Measurements from ENCODE around the gene TTC33.

Gene TTC33

GRCh38 chr5:40507095-40507494 is 248.7 kb downstream of the TTC33 start:
- peak; percentile 11 for TF ChIP-seq CTCF (IDR thresholded peaks at IDR 0.05; ENCODE audit: low read length, missing control alignments)
- DNase-seq (ENCODE audit: low read depth) = peak; percentile 5
- no peak overlapping the region for H3K4me3 ChIP-seq (replicated peaks; ENCODE audit: low read depth, low read length)

- H3K4me3 ChIP-seq (replicated peaks; ENCODE audit: low read depth, low read length) = no peak overlapping the region
- no peak for DNase-seq (ENCODE audit: low read depth)
- TF ChIP-seq CTCF (IDR thresholded peaks at IDR 0.05; ENCODE audit: low read length, missing control alignments) = no peak
Observed at GRCh38 chr5:40505031-40505430, 250.7 kb downstream of the TTC33 start.

GRCh38 chr5:40503439-40503838 is 252.3 kb downstream of the TTC33 start:
- no peak for TF ChIP-seq CTCF (IDR thresholded peaks at IDR 0.05; ENCODE audit: low read length, missing control alignments)
- DNase-seq (ENCODE audit: low read depth) = no peak

GRCh38 chr5:40502736-40503135 is 253.0 kb downstream of the TTC33 start:
- no peak for DNase-seq (ENCODE audit: low read depth)
- H3K4me3 ChIP-seq (replicated peaks; ENCODE audit: low read depth, low read length) = no peak overlapping the region
- TF ChIP-seq CTCF (IDR thresholded peaks at IDR 0.05; ENCODE audit: low read length, missing control alignments) = no peak

More at GRCh38 chr5:40503439-40503838, 252.3 kb downstream of the TTC33 start:
- H3K4me3 ChIP-seq (replicated peaks; ENCODE audit: low read depth, low read length) = no peak overlapping the region

- no peak overlapping the region for H3K4me3 ChIP-seq (replicated peaks; ENCODE audit: low read depth, low read length)
- no peak for TF ChIP-seq CTCF (IDR thresholded peaks at IDR 0.05; ENCODE audit: low read length, missing control alignments)
- no peak for DNase-seq (ENCODE audit: low read depth)
Observed at GRCh38 chr5:40501711-40502444, 253.9 kb downstream of the TTC33 start.

- no peak overlapping the region for H3K4me3 ChIP-seq (replicated peaks; ENCODE audit: low read depth, low read length)
- no peak for TF ChIP-seq CTCF (IDR thresholded peaks at IDR 0.05; ENCODE audit: low read length, missing control alignments)
- DNase-seq (ENCODE audit: low read depth) = no peak
Observed at GRCh38 chr5:40499518-40500273, 256.1 kb downstream of the TTC33 start.

Measured in fibroblast of pulmonary artery (primary cell).